ENCODE data around the gene NDUFB7.
"Not testable (repeated sequence)": the region's sequence is repeated elsewhere in the genome, so short reads cannot be mapped to it uniquely, and the experiment has no call there.

NDUFB7 gene

DNA sequence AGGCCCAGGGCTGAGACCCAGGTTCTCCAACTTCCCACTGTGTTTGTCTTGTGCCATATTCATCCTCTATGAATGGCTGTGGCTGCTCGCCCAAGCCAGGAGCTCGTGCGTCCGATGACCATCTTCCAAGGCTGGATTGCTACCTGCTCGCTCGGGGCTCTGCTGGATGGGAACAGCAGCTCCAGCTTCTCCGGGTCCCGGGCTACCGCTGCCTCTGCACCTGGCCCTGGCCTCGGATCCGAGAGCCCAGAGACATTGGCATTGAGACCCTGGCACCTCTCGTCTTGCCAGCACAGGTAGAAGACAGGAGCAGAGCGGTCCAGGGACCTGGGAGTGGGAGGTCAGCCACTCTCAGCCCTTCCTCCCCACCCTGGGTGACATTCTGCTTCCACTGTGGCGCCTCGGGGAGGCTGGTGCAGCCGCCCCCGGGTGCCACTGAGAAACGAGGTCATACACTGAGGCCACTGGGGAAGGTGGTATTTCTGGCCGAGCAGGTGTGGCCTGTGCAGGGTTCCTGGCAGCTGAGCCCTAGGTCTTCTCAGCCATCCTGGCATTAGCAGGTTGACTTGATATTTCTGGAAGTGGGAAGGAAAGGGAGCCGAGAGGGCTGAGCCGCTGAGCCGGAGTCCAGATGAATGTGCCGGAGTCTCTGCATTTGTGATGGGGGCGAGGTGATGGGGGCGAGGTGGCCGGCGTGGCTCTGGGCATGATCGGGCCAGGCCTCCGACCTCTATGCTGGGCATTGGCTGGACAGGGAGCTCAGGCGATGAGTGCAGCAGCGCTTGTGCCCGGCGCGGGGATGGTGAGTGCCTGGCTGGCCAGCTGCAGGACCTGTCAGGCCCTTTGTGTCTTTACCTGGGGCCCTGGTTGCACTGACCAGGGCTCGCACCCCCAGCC, 18.6 kb downstream of the NDUFB7 start:
- DNase-seq (ENCODE audit: low read depth): no peak

DNA sequence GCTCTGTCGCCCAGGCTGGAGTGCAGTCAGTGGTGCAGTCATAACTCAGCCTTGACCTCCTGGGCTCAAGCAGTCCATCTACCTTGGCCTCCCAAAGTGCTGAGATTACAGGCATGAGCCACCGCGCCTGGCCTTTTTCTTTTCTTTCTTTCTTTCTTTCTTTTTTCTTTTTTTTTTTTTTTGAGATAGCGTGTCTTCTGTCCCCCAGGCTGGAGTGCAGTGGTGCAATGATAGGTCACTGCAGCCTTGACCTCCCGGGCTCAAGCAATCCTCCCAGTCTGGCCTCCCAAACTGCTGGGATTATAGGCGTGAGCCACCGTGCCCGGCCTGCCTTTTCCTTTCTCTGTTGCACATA, 19.9 kb downstream of the NDUFB7 start:
- not testable (repeated sequence) for DNase-seq (ENCODE audit: low read depth)

DNA sequence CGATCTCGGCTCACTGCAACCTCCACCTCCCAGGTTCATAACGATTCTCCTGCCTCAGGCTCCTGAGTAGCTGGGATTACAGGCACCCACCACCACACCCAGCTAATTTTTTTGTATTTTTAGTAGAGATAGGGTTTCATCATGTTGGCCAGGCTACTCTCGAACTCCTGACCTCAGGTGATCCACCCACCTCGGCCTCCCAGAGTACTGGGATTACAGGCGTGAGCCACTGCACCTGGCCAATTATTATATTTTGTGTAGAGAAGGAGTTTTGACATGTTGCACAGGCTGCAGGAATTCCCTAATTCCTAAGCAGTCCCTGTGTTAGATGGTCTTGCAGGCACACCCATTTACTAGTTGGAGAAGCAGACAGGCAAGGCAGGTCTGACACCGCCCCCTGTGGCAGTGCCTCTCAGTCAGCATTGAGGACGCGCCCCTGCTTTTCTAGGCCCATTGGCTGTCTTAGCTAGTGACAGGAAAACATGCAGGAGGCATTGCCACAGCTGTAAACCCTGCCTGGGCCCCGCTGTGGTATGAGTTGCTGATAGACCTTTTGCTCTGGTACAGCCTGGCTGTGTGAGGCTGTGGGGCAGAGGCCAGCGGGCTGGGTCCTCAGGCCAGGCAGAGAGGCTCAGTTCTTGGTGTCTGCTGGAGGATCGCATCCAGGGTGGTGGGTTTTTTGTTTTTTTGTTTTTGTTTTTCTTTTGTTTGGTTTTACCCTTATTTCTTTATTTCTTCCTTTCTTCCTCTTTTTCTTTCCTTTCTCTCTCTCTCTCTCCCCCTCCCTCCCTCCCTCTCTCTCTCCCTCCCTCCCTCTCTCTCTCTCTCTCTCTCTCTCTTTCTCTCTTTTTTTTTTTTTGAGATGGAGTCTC, 20.5 kb downstream of the NDUFB7 start:
- DNase-seq (ENCODE audit: low read depth): peak; percentile 55

DNA sequence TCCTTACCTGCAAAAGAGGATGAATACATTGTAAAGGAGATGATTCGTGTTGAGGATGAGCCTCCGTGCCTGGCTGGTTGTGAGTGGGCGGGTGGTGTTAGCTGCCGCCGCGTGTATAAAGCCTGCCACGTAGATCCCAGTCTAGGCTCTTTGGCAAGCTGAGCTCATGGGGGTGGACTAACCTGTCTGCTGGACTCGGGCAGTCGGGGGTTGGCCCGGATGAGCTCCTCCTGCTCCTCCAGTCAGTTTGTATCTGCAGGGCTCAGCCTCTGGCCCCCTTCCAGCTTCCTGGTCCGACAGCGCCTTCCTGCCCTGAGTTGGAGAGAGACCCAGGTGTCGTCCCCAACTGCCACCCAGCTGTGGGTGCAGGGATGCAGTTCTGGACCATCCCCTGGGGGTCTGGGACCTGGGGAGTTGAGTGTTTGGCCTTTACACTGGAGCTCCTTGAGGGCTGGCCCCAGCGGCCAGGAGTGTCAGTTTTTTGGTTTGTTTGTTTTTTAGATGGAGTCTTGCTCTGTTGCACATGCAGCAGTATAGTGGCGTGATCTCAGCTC, 21.6 kb downstream of the NDUFB7 start:
- no peak for DNase-seq (ENCODE audit: low read depth)

DNA sequence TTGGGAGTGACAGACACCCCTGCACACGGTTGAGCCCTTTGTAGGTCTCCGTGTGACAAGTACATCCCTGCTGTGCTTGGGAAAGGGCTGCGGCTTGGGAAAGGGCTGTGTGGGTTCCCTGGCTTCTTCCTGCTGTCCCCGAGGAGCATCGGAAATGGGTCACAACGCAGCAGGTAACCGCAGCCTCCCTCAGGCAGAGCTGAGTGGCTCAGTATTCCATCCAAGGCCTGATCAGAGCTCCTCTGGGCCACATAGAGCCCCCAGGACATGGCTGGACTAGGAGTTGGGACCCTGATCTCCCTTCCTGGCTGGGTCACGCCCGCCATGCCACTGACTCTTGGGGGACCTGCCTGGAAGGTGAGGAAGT, 26.2 kb downstream of the NDUFB7 start:
- no peak for DNase-seq (ENCODE audit: low read depth)

DNA sequence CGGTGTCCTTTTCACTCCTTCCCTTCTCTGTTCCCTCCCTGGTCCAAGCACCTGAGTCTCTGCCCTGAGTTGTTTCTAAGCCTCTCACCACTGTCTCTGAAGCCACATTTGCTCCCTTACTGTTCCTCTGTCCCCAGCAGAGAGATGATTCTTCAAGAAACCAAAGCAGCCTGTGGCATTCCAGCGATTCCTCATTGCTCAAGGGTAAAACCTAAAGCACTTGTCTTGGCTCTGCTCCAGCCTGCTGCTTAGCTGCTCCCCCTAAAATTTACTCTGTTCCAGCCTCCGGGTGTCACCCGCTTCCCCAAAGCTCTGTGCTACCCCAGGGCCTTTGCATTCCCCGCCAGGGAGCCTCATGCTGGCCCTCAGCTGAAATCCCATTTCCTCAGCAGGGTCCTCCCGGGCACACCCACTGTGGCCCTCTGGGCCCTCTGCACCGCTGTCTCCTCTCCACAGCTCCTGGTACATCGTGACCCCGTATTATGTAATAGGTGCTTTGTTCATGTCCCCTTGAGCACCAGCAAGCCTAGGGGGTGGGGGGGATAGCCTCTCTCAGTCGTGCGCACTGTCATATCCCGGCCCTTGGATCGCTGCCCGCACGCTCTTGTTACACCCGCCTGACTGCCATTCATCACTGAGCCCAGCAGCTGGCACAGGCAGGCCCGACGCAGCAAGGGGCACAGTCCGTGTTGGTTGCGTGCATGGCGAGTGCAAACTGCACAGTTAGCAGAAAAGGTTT, 26.7 kb downstream of the NDUFB7 start:
- no peak for DNase-seq (ENCODE audit: low read depth)

DNA sequence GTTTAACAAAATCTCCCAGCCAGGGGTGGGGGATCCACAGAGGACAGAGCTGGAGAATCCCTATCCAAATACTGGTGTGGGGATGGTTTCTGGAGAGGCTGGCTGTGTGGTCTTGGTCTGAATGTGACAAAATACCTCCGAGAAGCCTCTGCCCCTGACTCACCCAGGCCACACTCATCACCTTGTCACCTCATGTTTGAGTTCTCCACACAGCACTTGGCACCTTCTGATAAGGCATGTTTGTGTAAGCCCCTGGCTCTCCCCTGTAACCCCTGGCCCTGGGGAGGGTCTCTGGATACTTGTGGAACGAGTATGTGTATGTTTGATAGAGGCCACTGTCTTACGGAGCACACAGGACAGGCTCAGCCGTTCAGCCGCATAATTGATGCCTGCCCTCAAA, 27.8 kb downstream of the NDUFB7 start:
- DNase-seq (ENCODE audit: low read depth): no peak

DNA sequence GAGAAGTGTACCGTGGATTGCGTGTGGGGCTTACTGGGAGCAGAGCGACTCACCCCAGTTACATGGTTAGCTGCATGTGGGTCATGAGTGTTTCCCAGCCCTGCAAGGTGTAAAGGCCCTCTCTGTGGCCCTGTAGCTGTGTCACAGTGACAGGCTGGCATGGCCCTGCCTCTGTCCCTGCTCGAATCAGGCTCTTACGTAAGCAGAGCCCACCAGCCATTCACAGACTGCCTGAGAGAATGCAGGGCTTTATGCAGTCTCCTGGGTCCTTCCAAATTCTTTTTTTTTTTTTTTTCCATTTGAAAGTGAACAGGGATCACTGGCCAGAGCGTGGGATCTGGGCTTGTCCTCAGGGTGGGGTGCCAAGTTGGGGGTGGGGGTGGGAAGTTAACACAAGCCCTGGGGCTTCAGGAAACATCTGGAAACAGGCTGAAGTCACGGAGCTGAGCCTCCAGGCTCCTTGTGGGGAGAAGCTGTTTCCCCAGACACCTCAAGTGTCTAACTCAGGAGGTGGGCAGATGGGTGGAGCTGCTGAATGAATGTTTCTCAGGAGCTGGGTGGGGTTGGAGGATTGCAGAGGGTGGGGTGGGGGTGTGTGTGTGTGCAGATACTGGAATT, 29.0 kb downstream of the NDUFB7 start:
- DNase-seq (ENCODE audit: low read depth): no peak

DNA sequence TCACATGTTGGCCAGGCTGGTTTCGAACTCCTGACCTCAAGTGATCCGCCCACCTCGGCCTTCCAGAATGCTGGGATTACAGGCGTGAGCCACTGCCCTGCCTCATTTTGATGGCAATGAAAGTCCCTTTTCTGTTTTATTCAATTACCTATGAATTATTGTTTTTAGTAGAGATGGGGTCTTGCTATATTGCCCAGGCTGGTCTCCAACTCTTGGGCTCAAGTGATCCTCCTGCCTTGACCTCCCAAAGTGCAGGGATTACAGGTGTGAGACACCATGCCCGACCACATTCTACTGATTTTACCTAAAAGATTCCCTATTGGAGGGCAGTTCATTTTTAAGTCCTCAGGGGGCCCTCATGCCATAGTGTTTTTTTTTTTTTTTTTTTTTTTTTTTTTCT, 29.9 kb downstream of the NDUFB7 start:
- not testable (repeated sequence) for DNase-seq (ENCODE audit: low read depth)

DNA sequence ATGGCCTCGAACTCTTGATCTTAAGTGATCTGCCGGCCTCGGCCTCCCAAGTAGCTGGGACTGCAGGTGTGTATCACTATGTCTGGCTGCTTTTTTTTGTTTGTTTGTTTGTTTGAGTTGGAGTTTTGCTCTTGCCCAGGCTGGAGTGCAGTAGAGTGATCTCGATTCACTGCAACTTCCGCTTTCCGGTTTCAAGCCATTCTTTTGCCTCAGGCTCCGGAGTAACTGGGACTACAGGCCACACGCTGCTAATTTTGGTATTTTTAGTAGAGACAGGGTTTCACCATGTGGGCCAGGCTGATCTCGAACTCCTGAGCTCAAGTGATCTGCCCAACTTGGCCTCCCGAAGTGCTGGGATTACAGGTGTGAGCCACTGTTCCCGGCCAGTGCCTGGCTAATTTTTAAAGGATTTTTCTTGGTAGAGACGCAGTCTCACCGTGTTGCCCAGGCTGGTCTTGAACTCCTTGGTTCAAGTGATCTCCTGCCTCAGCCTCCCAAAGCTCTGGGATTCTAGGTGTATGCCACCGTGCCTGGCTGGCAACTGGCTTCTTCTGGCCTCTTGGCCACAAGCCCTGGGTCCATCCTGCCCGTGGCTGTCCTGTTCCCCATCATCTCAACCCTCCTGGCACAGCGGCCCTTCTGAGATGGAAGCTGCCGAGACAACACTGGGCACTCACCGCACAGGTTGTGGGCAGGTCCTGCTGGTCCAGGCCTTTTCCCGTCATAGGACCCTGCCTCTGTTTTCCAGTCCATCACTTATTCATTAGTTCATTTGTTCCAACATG, 30.9 kb downstream of the NDUFB7 start:
- DNase-seq (ENCODE audit: low read depth): no peak

DNA sequence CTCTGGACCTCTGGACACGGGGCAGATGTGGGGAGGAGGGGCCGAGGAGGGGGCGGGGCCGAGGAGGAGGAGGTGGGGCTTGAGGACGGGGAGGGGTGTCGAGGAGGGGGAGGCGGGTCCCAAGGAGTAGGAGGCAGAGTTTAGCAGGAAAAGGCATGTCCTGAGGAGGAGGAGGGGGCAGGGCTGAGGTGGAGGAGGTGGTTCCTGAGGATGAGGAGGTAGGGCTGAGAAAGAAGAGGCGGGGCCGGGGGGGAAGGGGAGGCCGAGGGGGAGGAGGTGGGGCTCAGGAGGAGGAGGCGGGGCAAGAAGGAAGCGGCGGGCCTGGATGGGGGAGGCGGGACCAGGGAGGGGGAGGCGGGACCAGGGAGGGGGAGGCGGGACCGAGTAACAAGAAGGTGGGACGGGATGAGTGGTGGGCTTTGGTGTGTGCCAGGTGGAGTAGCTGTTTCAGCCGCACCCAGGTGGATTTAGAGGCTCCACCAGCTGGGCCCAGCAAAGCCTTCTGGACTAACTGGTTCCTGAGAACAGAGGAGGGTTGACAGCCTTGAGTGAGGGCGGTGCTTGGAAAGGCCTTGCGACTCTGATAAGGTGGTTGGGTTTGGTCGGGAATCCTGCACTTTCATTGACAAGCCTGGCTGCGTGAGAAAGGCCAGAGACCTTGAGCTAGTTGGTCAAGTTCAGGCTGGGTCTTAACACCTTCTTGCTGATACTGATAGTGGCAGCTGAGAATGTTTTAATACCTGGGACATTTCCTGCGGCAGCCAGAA, 34.8 kb downstream of the NDUFB7 start:
- DNase-seq (ENCODE audit: low read depth): no peak

DNA sequence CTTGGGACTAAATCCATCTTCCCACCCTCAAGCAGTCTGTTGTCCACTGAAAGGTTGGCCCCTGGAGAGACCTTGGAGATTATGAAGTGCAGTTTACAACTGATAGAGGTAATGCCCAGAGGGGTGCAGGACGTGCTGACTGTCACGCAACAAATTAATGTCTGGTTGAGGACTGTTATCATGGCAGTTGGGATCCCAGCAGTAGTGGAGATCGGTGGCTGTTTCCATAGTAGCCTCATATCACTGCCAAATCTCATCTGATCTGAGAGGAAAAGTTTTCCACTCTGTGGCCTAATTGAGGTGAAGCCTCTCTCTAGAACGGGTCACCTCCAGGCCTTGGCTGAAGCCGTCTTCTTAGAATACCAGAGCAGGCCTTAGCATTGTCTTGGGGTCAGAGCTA, 38.4 kb downstream of the NDUFB7 start:
- no peak for DNase-seq (ENCODE audit: low read depth)

DNA sequence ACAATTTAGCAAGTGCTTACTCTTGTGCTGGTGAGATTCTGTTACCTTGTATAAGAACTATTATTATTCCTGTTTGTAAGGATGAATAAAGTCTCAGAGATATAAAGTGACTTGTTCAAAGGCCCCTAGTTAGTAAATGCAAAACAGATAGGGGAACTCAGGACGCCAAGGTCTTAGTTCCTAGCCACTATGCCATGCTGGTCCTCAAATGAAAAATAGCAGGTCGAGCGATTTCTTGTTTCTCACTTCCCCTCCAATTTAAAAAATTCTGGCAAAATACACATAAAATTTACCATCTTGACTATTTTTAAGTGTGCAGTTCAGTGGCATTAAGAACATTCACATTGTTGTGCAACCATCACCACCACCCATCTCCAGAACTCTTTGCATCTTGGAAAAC, 41.4 kb downstream of the NDUFB7 start:
- DNase-seq (ENCODE audit: low read depth): no peak

DNA sequence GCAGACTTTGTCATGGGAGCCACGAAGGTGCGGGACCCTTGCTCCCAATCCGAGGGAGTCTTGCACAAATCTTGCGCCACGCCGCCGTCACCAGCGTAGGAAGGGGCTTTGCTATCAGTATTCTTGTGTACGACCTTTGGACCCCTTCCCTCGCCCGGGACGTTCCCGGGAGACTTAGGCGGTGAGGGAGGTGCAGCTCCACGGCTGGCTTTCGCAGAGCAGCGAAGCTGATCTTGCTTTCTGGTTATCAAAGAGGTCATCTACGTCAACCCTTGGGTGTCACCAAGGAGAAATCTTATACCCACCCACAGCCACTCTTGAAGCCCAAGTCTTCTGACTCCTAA, 41.9 kb downstream of the NDUFB7 start:
- no peak for DNase-seq (ENCODE audit: low read depth)

DNA sequence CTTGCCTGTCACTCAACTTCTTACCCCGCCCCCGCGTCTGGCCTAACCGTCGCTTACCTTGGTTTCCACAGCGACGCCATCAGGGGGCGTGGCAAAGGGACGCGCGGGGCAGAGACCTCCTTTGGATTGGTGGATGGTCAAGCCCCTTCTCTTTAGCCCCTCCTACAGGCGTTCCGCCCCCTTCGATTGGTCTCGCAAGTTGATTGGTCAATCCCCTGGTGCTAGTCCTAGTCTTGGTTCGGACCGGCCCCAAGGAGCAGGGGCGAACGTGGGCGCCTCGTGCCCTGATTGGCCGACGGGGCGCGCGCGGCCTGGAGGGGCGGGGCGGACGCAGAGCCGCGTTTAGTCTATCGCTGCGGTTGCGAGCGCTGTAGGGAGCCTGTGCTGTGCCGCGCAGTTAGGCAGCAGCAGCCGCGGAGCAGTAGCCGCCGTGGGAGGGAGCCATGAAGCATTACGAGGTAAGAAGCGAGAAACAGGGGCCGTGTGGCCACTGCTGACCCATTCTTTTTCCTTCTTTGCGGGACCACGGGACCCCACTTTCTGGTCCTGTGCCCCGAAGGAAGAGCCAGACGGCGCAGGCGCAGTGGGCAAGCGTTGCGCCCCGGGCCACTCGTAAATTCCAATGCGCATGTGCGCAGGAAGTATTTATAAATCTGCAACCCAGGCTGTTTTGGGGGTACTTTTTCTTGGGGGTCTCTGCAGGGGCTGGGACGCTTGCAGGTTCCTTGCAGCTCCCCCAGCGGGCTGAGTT, 42.4 kb downstream of the NDUFB7 start, which contains the start of gene TECR:
Gene TECR, plus strand, starts transcription at position 341 of the 751 bp plus-strand sequence. Its CDS starts 103 bp downstream, at position 444.
- peak; percentile 100 for DNase-seq (ENCODE audit: low read depth)

DNA sequence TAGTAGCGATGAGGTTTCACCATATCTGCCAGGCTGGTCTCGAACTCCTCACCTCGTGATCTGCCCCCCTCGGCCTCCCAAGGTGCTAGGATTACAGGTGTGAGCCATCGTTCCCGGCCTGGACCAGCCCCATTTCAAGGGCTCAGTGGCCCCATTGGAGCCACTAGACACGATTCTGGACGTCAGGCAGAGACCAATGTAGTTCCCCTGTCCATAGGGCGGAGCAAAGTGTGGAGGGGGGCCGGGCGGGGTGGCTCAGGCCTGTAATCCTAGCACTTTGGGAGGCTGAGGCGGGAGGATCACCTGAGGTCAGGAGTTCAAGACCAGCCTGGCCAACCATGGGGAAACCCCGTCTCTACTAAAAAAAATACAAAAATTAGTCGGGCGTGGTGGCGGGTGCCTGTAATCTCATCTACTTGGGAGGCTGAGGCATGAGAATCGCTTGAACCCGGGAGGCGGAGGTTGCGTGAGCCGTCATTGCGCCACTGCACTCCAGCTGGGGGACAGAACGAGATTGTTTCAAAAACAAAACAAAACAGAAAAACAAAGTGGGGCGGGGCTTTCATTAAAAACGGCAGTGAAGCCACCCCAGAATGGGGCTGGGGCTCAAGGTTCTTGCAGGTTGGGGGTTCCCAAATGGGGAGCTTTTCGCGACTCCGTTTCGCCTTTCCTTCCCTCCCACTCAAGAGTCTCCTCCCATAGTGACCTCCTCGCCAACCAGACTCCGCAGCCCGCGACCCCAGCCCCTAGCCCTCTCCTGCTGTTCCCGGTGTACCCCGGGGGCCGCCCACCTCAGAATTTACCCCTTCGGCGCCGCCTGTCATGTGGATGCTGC, 43.2 kb downstream of the NDUFB7 start:
- no peak for DNase-seq (ENCODE audit: low read depth)

DNA sequence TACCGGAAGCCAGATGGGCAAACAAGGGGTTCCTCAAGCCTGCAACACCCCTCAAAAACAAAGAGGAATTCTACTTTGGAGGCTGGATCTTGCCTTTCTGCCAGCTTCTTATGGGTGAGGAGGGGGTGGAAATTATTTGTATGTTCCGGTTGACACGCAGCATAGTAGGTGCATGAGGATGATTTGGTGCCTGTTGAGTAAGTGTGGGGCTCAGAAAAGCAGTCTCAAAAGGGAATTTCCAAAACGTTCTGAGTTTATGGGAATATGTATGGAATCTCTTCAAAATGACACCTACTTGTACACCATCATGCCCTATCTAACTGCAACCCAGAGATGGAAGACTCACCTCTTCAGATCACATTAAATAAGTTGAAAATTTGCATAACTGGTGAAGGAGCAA, 45.4 kb downstream of the NDUFB7 start:
- no peak for DNase-seq (ENCODE audit: low read depth)

DNA sequence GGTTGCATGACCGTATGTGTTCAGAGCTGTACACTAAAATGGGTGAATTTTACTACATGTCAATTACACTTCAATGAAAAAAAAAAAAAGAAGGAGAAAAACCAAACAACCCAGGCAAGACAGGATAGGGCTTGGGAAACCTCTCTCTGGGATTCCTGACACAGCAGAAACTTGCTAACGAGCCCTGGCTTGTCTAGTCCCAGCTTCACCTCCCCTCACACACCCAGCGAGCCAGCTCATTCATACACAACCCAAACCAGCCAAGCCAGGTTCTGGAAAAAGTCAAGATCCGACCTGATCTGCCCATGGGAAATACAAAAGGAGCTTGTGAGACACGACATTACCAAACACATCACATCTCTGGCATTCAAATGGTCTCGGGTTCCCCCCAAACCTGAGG, 46.1 kb downstream of the NDUFB7 start:
- no peak for DNase-seq (ENCODE audit: low read depth)

DNA sequence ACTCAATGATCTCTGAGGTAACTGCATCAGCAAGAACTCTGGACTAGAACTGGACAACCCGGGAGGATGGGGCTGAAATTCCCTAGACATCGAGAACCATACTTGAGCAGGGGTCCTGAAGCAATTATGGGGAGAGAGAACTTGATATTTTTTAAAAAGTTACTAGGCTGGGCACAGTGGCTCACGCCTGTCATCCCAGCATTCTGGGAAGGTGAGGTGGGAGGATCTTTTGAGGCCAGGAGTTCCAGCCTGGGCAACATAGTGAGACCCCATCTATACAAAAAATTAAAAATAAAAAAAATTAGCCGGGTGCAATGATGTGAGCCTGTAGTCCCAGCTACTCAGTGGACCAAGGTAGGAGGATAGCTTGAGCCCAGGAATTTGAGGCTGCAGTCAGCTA, 51.3 kb downstream of the NDUFB7 start:
- no peak for DNase-seq (ENCODE audit: low read depth)
